ENCODE data around the gene PDZRN4.

The PDZRN4 gene

GRCh38 chr12:41619705-41620104 is 431.6 kb downstream of the PDZRN4 start:
- no peak for DNase-seq (ENCODE audit: low read depth)

GRCh38 chr12:41621291-41621690 is 433.2 kb downstream of the PDZRN4 start:
- in situ Hi-C loops (cut with HindIII; ENCODE audit: low sequenced_read_pairs) = no loop called here
- DNase-seq (ENCODE audit: low read depth) = no peak
- no peak for TF ChIP-seq CTCF (IDR thresholded peaks at IDR 0.05; ENCODE audit: low read depth, low read length, missing control alignments)
- H3K4me3 ChIP-seq (ENCODE audit: low read depth, low read length) = no peak overlapping the region

More at GRCh38 chr12:41619705-41620104, 431.6 kb downstream of the PDZRN4 start:
- no peak for TF ChIP-seq CTCF (IDR thresholded peaks at IDR 0.05; ENCODE audit: low read depth, low read length, missing control alignments)
- no peak overlapping the region for H3K4me3 ChIP-seq (ENCODE audit: low read depth, low read length)
- in situ Hi-C loops (cut with HindIII; ENCODE audit: low sequenced_read_pairs) = no loop called here

Measured in astrocyte of the cerebellum (primary cell).